IgD-negative memory B cell (primary cell): ENCODE results near the gene RTEL1. TPM values are rescaled to one million over a fixed set of nuclear protein-coding genes. Genes with fewer than 3 reads are reported as not detected.
"Not testable (repeated sequence)": the region's sequence is repeated elsewhere in the genome, so short reads cannot be mapped to it uniquely, and the experiment has no call there.

Source experiments
- H3K27ac Mint-ChIP-seq, 3 donors: one replicate each; pipeline ENCODE4 v1.8.0; 2020 to 2022; ENCODE audit warnings: mild to moderate bottlenecking in 3 of 3, mixed read lengths in 3 of 3, moderate library complexity in 1 of 3
- H3K27me3 Mint-ChIP-seq: one replicate; pipeline ENCODE4 v1.8.0; 2021; ENCODE audit warnings: mixed read lengths
- H3K36me3 Mint-ChIP-seq: one replicate; pipeline ENCODE4 v1.8.0; 2020; ENCODE audit warnings: mild to moderate bottlenecking, mixed read lengths
- H3K4me1 Mint-ChIP-seq, 3 donors: one replicate each; pipeline ENCODE4 v1.8.0; 2020 to 2022; ENCODE audit warnings: mixed read lengths in 3 of 3, mild to moderate bottlenecking in 1 of 3
- H3K4me3 Mint-ChIP-seq, 4 donors: one replicate each; pipeline ENCODE4 v1.8.0; 2020 to 2022; ENCODE audit warnings: mild to moderate bottlenecking in 4 of 4, mixed read lengths in 4 of 4, moderate library complexity in 3 of 4
- H3K9me3 Mint-ChIP-seq, 3 donors: one replicate each; pipeline ENCODE4 v1.8.0; 2020 to 2021; ENCODE audit warnings: mixed read lengths in 3 of 3, mild to moderate bottlenecking in 1 of 3
- polyA plus RNA-seq: library from polyadenylated mRNA; unstranded; fragments of 300-500 nt; fragmentation: Illumina TruSeq; gene quantifications from one replicate; pipeline ENCODE4 v1.2.3, GENCODE V29; 2021

RTEL1 gene
- polyA plus RNA-seq, 1 donor from 2014 or later: 2.6 TPM

DNA sequence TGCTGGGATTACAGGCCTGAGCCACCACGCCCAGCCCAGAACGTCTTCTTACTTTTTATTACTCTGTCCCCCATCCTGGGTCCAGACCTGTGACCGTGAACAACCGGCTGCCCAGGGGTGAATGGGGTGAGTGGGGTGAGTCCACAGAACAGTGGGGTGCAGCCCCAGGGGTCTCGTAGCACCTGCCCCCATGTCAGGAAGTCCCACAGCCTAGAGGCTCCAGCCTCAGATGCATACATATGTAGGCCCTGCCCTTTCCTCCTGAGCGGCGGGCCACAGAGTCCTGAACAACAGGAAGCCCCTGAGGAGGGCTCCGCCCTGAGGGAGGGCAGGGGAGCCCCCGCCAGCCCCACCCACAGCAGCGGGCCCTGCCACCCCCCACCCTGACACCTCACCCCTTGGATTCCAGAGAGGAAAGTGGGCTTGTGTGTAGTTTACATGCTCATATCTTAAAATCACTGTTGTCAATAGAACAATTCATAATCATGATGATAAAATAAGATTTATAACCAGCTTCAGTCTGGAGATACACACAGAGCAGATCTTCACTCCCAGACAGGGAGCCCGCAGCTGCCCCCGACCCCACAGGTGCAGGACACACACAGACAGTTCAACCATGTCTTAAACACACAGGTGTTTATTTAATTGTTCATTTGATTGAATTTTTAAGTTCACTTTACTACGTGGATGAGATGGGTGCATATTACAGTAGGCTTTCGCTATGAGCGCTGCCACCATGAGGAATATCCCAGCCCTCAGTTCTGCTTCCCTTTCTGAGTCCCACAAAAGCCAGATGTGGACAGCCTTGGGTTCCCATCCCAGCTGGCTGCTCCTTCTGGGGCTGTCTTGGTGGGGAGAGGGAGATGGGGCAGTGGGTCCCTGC is 18.8 kb upstream of the RTEL1 start:
- Mint-ChIP-seq H3K27me3 (no peaks in the 10 kb centered on the region), H3K9me3 (no peaks in the 10 kb centered on the region), H3K4me1 (peaks cover 21 to 28% (median 22%) of the 10 kb centered on the region in 3 donors), H3K4me3 (peak overlapping the region; percentile 77 to 98 (median 94)), H3K36me3 (peaks cover 2% of the 10 kb centered on the region), H3K27ac (peak overlapping the region; percentile 97 to 98 (median 97))

DNA sequence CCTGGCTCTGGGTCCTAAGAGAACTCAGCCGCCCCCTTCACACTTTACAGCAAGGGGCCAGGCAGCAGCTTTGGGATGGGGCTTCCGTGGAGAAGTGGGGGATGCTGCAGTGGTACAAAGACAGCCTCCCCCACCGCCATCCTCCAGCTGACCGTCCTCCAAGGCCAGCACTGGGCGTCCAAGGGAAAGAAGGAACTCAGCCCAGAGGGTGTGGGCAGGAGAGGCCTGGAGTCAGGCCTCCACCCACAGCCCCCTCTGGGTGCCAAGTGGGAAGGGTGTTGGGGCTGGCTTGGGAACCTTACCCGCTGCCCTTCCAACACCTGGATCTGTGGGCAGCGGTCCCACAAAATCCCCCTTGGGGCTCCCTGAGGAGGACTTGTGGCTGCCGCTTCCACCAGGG is 18.0 kb upstream of the RTEL1 start:
- no peaks in the 10 kb centered on the region for H3K9me3 Mint-ChIP-seq
- H3K4me3 Mint-ChIP-seq: peak overlapping the region; percentile 77 to 98 (median 94)
- peak overlapping the region; percentile 97 to 98 (median 97) for H3K27ac Mint-ChIP-seq
- peaks cover 2% of the 10 kb centered on the region for H3K36me3 Mint-ChIP-seq
- H3K27me3 Mint-ChIP-seq: no peaks in the 10 kb centered on the region
- peaks cover 15 to 27% (median 20%) of the 10 kb centered on the region in 3 donors for H3K4me1 Mint-ChIP-seq

DNA sequence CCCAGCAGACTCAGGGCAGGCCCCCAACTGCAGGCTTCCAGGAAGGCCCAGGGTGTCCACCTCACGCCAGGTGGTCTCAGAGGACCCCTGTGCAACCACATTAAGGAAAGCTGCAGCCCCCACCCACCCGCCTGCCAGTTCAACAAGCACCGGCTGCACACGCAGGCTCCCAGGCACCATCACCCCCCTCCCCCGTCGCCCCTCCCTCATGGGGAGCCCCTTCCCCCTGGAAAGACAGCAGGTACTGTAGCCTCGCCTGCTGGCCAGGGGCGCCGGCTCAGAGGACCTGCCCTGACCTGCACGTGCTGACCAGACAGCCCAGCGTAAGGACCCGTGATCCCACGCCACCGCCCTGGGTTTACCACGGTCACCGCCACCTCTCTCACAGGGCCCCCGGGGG is 17.4 kb upstream of the RTEL1 start:
- peak overlapping the region in 1 of 3 donors; percentile 97 for H3K27ac Mint-ChIP-seq
- H3K4me1 Mint-ChIP-seq: peaks cover 11 to 21% (median 14%) of the 10 kb centered on the region in 3 donors
- H3K9me3 Mint-ChIP-seq, H3K36me3 Mint-ChIP-seq, H3K27me3 Mint-ChIP-seq: not testable (repeated sequence)
- peak overlapping the region; percentile 77 to 98 (median 94) for H3K4me3 Mint-ChIP-seq

DNA sequence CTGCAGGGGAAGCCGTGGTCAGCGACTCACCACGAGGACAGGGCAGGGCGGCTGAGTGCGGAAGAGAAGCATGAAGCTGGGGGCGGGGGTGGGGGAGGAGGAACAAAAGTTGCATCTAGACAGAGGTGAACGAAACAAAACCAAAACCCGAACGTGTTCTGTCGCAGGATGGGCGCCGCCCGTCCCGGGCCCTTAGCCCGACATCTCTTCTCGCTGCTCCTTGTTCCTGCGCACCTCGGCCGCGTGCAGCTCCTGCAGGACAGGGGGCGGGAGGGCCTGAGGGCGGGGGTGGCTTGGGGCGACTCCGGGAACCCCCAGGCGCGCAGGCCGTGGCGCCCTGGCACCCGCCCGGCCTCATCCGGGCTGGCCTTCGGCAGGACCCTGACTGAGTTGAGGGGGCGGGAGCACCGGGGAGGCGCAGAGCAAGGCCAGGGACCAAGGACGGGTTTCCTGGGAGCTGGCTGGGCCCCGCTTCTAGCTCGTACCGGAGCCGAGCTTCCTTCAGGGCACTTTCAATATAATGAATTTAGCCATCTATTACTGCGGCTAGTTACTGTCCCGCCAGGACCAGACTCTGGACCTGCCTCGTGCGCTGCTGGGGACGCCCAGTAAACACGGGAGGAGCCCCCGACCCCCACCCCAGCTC is 16.8 kb upstream of the RTEL1 start:
- Mint-ChIP-seq H3K36me3 (peaks cover 2% of the 10 kb centered on the region), H3K9me3 (no peaks in the 10 kb centered on the region), H3K4me3 (peak overlapping the region; percentile 83 to 96 (median 94)), H3K27me3 (peaks cover 2% of the 10 kb centered on the region), H3K4me1 (peaks cover 7 to 18% (median 10%) of the 10 kb centered on the region in 3 donors), H3K27ac (peak overlapping the region; percentile 67 to 97 (median 89))

DNA sequence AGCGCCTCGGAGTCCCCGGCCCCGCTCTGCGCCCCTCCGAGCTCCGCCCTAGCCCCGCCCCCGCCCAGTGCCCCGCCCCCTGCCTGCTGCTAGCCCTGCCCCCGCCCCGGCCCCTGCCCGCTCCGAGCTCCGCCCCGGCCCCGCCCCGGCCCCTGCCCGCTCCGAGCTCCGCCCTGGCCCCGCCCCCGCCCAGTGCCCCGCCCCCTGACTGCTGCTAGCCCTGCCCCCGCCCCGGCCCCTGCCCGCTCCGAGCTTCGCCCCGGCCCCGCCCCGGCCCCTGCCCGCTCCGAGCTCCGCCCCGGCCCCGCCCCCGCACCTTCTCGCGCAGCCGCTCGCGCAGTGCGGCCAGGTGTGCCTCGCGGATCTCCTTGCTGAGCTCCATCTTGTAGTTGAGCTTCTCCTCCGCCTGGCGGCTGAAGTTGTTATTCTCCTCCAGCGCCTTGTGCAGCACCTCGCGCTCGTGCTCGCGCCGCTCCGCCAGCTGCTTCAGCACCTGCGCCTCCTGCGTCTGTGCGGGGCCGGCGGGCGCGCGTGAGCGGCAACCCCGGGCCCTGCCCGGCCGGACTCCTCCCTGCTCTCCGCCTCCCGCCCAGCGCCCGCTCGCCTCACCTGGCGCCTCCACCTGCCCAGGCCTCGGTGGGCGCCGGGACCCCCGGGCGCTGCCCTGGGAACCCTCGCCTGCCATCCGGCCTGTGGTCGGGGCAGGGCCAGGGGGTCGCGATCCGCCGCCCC is 16.2 kb upstream of the RTEL1 start:
- H3K27me3 Mint-ChIP-seq: peaks cover 2% of the 10 kb centered on the region
- H3K27ac Mint-ChIP-seq: peak overlapping the region; percentile 67 to 97 (median 87)
- peak overlapping the region; percentile 83 to 96 (median 94) for H3K4me3 Mint-ChIP-seq
- peaks cover 2% of the 10 kb centered on the region for H3K36me3 Mint-ChIP-seq
- H3K9me3 Mint-ChIP-seq: no peaks in the 10 kb centered on the region
- H3K4me1 Mint-ChIP-seq: peaks cover 7 to 16% (median 10%) of the 10 kb centered on the region in 3 donors

DNA sequence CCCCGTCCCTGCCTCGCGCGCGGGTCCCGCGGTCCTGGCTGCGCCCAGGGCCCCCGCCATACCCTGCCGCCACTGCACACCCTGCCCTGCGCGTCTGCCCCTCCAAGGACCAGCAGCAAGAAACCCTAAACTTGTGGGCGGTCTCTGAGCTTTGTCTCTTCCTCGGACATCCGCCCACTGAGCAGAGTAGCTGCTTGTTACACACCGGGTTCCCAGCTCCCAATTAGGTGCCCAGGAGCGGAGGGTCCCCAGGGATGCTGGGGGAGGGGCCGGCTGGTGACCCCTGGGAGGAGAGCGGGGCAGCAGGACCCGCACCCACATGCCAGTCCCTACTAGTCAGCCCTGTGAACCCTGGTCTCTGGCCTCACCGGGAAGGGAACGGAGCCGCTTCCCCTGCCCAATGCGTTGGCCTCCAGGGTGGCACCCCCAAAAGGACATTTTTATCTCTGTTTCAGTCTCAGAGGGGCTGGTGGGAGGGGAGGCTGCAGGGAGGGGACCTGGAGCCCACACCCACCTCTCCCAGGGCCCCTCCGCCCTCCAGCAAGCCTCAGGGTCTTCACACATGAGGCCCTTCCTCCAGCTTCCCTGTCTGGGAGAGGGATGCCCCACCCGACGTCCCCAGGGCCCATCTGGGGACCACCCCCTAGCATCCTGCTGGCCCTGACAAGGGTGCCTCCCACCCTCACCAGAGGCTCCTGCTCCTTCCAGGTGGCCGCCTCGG is 15.4 kb upstream of the RTEL1 start:
- H3K36me3 Mint-ChIP-seq: peaks cover 2% of the 10 kb centered on the region
- peak overlapping the region; percentile 43 to 97 (median 86) for H3K27ac Mint-ChIP-seq
- peaks cover 2% of the 10 kb centered on the region for H3K27me3 Mint-ChIP-seq
- no peaks in the 10 kb centered on the region for H3K9me3 Mint-ChIP-seq
- H3K4me3 Mint-ChIP-seq: peak overlapping the region; percentile 60 to 96 (median 81)
- peaks cover 7 to 11% (median 10%) of the 10 kb centered on the region in 3 donors for H3K4me1 Mint-ChIP-seq

DNA sequence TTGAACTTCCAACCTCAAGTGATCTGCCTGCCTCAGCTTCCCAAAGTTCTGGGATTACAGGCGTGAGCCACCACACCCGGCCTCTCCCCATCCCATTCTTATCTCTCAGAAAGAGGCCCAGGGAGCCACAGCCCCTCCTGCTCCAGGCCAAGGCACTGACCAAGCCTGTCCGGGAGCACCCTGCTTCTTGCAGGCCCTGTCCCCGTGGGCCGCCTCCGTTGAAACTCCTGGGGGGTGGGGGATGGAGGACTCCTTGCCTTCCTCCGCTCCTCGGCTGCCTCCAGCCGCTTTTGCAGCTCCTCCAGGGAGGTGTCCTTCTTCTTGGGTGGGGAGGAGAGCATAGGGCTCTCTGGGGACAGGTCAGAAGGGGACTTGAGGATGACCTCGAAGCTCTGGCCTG is 14.6 kb upstream of the RTEL1 start:
- Mint-ChIP-seq H3K27ac (peak overlapping the region in 2 of 3 donors; percentile 43 to 86), H3K27me3 (peaks cover 2% of the 10 kb centered on the region)

DNA sequence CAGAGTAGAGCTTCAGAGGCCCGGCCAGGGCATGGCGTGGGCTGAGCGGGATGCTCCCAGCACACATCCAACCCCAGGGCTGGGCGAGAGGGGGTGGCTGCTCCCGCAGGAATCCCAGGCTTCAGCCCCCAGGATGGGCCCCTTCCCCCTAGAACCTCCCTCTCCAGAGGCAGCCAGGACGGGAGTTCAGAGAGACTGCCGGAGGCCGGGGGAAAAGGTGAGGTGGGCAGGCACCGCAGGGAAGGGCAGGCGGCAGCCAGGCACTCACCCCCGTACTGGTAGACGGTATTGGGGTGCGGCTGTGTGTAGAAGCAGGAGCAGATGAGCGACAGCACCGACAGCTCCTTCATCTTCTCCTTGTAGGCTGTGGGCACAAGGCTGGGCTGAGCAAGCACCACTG is 14.2 kb upstream of the RTEL1 start:
- peaks cover 2% of the 10 kb centered on the region for H3K27me3 Mint-ChIP-seq
- H3K4me1 Mint-ChIP-seq: peaks cover 3 to 9% (median 6%) of the 10 kb centered on the region in 3 donors
- H3K9me3 Mint-ChIP-seq: no peaks in the 10 kb centered on the region
- peak overlapping the region in 2 of 4 donors; percentile 44 to 82 for H3K4me3 Mint-ChIP-seq
- H3K36me3 Mint-ChIP-seq: peaks cover 2% of the 10 kb centered on the region
- peak overlapping the region in 1 of 3 donors; percentile 43 for H3K27ac Mint-ChIP-seq

More for the DNA sequence above, 14.6 kb upstream of the RTEL1 start:
- Mint-ChIP-seq H3K4me3 (peak overlapping the region in 2 of 4 donors; percentile 44 to 82), H3K9me3 (no peaks in the 10 kb centered on the region), H3K4me1 (peaks cover 3 to 10% (median 7%) of the 10 kb centered on the region in 3 donors), H3K36me3 (peaks cover 2% of the 10 kb centered on the region)

DNA sequence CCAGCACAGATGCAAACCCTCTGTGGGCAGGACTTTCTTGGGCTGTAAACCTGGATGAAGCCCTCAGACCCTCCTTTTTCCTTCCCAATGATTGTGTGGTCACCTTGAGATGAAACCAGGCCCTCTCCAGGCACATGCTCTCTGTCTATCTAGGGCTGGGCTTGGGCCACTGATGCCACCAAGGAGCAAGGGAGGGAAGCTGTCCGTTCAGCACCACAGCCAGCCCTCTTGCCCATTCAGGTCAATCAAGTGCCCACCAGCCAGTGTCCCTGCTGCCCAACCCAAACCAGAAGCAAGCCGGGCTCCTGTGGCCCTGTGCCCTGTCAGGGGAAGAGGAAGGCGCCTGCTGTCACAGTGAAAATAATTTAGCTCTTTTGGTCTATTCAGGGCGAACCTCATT is 12.9 kb upstream of the RTEL1 start:
- peaks cover 2% of the 10 kb centered on the region for H3K27me3 Mint-ChIP-seq
- H3K4me1 Mint-ChIP-seq: no peaks in the 10 kb centered on the region
- no peaks in the 10 kb centered on the region for H3K9me3 Mint-ChIP-seq
- H3K36me3 Mint-ChIP-seq: no peaks in the 10 kb centered on the region
- no peak overlapping the region for H3K4me3 Mint-ChIP-seq
- H3K27ac Mint-ChIP-seq: no peak overlapping the region

DNA sequence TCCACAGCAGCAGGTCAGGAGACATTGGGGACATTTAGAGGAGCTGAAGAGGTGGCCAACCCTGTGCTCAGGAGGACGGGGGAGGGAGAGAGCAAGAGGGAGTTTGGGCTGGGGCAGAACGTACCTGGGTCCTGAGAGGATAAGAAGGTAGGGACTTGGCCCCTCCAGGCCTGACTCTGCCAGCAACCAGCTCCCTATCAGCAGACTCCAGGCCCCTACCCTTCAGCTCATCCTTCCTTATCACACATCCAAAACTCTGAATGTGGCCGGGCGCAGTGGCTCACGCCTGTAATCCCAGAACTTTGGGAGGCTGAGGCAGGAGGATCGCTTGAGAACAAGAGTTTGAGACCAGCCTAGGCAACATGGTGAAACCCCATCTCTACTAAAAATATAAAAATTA is 9.9 kb upstream of the RTEL1 start:
- Mint-ChIP-seq H3K36me3 (no peaks in the 10 kb centered on the region), H3K4me1 (peaks cover 0 to 2% (median 0%) of the 10 kb centered on the region in 3 donors), H3K9me3 (no peaks in the 10 kb centered on the region), H3K4me3 (peak overlapping the region in 1 of 4 donors; percentile 2), H3K27me3 (peaks cover 2% of the 10 kb centered on the region), H3K27ac (peak overlapping the region in 1 of 3 donors; percentile 58)

DNA sequence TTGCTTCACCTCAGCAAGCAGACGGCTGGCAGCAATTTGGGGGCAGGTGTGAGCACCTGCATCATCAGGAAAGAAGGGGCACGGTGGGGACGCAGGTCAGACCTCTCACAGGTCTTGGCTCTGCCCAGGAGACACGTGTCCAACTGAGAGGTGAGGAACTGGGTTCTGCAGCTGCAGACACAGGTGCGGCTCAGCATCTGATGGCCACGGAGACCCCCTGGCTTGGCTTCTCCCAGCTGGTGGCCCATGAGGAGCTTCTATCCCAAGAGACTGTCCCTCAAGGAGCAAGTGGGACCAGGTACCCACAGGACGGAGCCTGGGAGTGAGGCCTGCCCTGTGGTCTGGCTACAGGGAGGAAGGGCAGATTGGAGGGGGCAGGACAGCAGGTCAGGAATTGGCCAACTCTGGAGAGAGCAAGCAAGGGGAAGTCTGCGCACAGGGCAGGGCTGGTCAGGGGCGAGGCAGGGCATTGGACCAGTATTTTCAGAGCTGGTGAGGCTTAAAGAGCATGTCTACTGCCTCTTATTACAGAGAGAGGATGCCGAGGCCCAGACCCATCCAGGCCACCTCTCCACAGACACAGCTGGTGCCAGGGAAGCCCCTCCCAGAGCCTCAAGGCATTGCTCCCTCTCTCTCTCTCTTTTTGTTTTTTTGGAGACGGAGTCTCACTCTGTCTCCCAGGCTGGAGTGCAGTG is 9.1 kb upstream of the RTEL1 start:
- Mint-ChIP-seq H3K27me3 (peaks cover 3% of the 10 kb centered on the region), H3K27ac (peak overlapping the region in 1 of 3 donors; percentile 58), H3K36me3 (no peaks in the 10 kb centered on the region), H3K9me3 (no peaks in the 10 kb centered on the region), H3K4me1 (peaks cover 0 to 5% (median 4%) of the 10 kb centered on the region in 3 donors), H3K4me3 (peak overlapping the region in 1 of 4 donors; percentile 2)

DNA sequence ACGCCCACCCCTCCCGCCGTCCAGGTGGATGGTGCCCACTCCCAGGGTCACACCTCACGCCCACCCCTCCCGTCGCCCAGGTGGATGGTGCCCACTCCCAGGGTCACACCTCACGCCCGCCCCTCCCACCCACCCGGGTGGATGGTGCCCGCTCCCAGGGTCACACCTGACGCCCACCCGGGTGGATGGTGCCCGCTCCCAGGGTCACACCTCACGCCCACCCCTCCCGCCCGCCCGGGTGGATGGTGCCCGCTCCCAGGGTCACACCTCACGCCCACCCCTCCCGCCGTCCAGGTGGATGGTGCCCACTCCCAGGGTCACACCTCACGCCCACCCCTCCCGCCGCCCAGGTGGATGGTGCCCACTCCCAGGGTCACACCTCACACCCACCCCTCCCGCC is 7.6 kb upstream of the RTEL1 start:
- H3K4me3 Mint-ChIP-seq, H3K27me3 Mint-ChIP-seq, H3K9me3 Mint-ChIP-seq, H3K36me3 Mint-ChIP-seq, H3K4me1 Mint-ChIP-seq, H3K27ac Mint-ChIP-seq: not testable (repeated sequence)

DNA sequence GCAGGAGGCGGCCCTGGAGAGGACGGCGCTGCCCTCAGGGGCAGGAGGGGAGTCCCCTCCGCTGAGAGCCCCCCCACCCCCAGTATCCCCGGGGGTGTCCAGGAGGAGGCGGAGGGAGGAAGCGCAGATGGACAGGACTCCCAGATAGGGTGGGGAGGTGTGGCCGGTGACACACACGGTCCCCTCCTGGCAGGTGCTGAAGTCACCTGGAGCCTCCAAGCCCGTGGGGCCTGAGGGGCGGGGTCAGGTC is 6.2 kb upstream of the RTEL1 start:
- no peak overlapping the region for H3K27ac Mint-ChIP-seq
- peaks cover 0 to 6% (median 5%) of the 10 kb centered on the region in 3 donors for H3K4me1 Mint-ChIP-seq
- peak overlapping the region; percentile 37 to 90 (median 51) for H3K4me3 Mint-ChIP-seq
- H3K9me3 Mint-ChIP-seq: no peaks in the 10 kb centered on the region
- H3K27me3 Mint-ChIP-seq: peaks cover 3% of the 10 kb centered on the region
- no peaks in the 10 kb centered on the region for H3K36me3 Mint-ChIP-seq
